HG02840 (cell line): ENCODE results near the gene TJP1.
"Not testable (repeated sequence)": the region's sequence is repeated elsewhere in the genome, so short reads cannot be mapped to it uniquely, and the experiment has no call there.

Source experiments
- ATAC-seq: cut with Tn5 transposase; IDR thresholded peaks from one replicate; pipeline ENCODE4 v1.9.1; 2021; ENCODE audit warnings: mild to moderate bottlenecking, moderate library complexity, moderate number of reproducible peaks; ENCODE audit not compliant: unreplicated experiment, low FRiP score

Gene TJP1

GRCh38 chr15:29759596-29759995 is 62.7 kb downstream of the TJP1 start:
- ATAC-seq: no peak

GRCh38 chr15:29756358-29757267 is 65.7 kb downstream of the TJP1 start:
- no peak for ATAC-seq

- not testable (repeated sequence) for ATAC-seq
Observed at GRCh38 chr15:29754009-29754408, 68.3 kb downstream of the TJP1 start.

GRCh38 chr15:29753506-29753905 is 68.8 kb downstream of the TJP1 start:
- ATAC-seq: no peak

- ATAC-seq: no peak
Observed at GRCh38 chr15:29750754-29751153, 71.5 kb downstream of the TJP1 start.

- ATAC-seq: no peak
Observed at GRCh38 chr15:29749365-29750086, 72.7 kb downstream of the TJP1 start.

GRCh38 chr15:29747837-29748417 is 74.3 kb downstream of the TJP1 start:
- no peak for ATAC-seq

- no peak for ATAC-seq
Observed at GRCh38 chr15:29743475-29743874, 78.8 kb downstream of the TJP1 start.

GRCh38 chr15:29740692-29741311 is 81.5 kb downstream of the TJP1 start:
- no peak for ATAC-seq

GRCh38 chr15:29736744-29737020 is 85.6 kb downstream of the TJP1 start:
- no peak for ATAC-seq

- ATAC-seq: no peak
Observed at GRCh38 chr15:29736012-29736743, 86.1 kb downstream of the TJP1 start.

GRCh38 chr15:29734917-29735572 is 87.2 kb downstream of the TJP1 start:
- no peak for ATAC-seq

GRCh38 chr15:29731865-29732264 is 90.4 kb downstream of the TJP1 start:
- no peak for ATAC-seq

- ATAC-seq: not testable (repeated sequence)
Observed at GRCh38 chr15:29730471-29730870, 91.8 kb downstream of the TJP1 start.

GRCh38 chr15:29728418-29728817 is 93.8 kb downstream of the TJP1 start:
- no peak for ATAC-seq

- no peak for ATAC-seq
Observed at GRCh38 chr15:29727871-29728270, 94.4 kb downstream of the TJP1 start.

- no peak for ATAC-seq
Observed at GRCh38 chr15:29726553-29726952, 95.7 kb downstream of the TJP1 start.

GRCh38 chr15:29724026-29724425 is 98.2 kb downstream of the TJP1 start:
- ATAC-seq: no peak

- no peak for ATAC-seq
Observed at GRCh38 chr15:29713784-29714183, 108.5 kb downstream of the TJP1 start.
